Stomach (tissue), 4 donors: ENCODE measurements around the gene PDLIM4.

Experiments
- EP300 ChIP-seq: sonication (generic); formaldehyde crosslinking; IDR thresholded peaks from one replicate; pipeline ENCODE4 v1.6.1; 2017; ENCODE audit warnings: antibody characterized with exemption
- POLR2A ChIP-seq, 4 donors: fragments of 450-650 bp; IDR thresholded peaks; one replicate each; pipeline ENCODE4 v1.6.1; 2016; ENCODE audit warnings: antibody characterized with exemption in 4 of 4, control low read depth in 2 of 4, mild to moderate bottlenecking in 1 of 4, moderate library complexity in 1 of 4
- POLR2AphosphoS5 ChIP-seq, 3 donors: sonication (generic); formaldehyde crosslinking; IDR thresholded peaks; one replicate each; pipeline ENCODE4 v1.6.1; 2016; ENCODE audit warnings: antibody characterized with exemption in 3 of 3
- TF ChIP-seq, protein P1 (sequence below), 7 experiments: fragments of 450-650 bp in 4 of 7; fragments of 200-600 bp in 3 of 7; sonication (generic) in 3 of 7; IDR thresholded peaks; one replicate each; pipeline ENCODE4 v1.5.1; 2016 to 2019; ENCODE audit warnings: antibody characterized with exemption in 7 of 7, control low read depth in 2 of 7, mild to moderate bottlenecking in 1 of 7

DNA sequence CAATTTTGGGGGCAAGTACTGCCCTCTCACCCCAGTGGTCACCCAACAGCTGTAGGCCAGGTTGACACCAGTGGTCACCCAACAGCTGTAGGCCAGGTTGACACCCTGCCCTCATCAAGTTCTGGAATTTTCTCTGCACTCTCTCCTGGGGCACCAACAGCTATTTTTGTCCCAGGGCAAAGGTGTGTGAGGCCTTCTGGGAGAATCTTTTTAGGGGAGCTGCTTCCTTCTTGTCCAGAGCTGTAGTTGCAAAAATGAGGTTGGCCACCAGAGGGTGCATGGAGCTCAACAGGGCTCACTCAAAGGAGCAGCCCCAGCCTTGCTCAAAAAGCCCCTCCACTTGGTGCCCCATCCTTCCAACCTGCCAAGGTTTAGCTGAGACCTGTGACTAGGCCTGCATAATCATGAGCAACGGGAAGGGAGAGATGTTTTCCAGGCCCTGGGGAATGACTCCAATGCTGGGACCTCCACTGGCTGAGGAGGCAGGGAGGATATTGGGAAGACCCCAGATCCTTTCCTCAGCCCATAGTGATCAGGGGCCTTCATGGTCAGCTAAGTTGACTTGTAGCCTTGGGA lies 19.2 kb upstream of the PDLIM4 start:
- TF ChIP-seq POLR2AphosphoS5 (IDR thresholded peaks at IDR 0.05) (peak in 1 of 3 donors; percentile 31), POLR2A (IDR thresholded peaks at IDR 0.05) (no peak), EP300 (no peak)
- TF ChIP-seq, protein P1, sequence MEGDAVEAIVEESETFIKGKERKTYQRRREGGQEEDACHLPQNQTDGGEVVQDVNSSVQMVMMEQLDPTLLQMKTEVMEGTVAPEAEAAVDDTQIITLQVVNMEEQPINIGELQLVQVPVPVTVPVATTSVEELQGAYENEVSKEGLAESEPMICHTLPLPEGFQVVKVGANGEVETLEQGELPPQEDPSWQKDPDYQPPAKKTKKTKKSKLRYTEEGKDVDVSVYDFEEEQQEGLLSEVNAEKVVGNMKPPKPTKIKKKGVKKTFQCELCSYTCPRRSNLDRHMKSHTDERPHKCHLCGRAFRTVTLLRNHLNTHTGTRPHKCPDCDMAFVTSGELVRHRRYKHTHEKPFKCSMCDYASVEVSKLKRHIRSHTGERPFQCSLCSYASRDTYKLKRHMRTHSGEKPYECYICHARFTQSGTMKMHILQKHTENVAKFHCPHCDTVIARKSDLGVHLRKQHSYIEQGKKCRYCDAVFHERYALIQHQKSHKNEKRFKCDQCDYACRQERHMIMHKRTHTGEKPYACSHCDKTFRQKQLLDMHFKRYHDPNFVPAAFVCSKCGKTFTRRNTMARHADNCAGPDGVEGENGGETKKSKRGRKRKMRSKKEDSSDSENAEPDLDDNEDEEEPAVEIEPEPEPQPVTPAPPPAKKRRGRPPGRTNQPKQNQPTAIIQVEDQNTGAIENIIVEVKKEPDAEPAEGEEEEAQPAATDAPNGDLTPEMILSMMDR (IDR thresholded peaks at IDR 0.05), result peak in 5 of 7 experiments; percentile 65 to 84 (median 72)
